Measurements from ENCODE around the gene SP9. TPM values are rescaled to one million over a fixed set of nuclear protein-coding genes. Genes with fewer than 3 reads are reported as not detected.
"Not testable (repeated sequence)": the region's sequence is repeated elsewhere in the genome, so short reads cannot be mapped to it uniquely, and the experiment has no call there.

Gene SP9
- total RNA-seq, 4 donors from 2014 or later = not detected

GRCh38 chr2:174362949-174363348, 28.2 kb downstream of the SP9 start:
- Histone ChIP-seq H3K27ac (no peak overlapping the region), H3K9me3 (peaks cover 0 to 8% (median 0%) of the 10 kb centered on the region in 4 donors), H3K4me1 (no peaks in the 10 kb centered on the region), H3K36me3 (peaks cover 0 to 64% (median 8%) of the 10 kb centered on the region in 3 donors), H3K4me3 (no peak overlapping the region), H3K27me3 (no peaks in the 10 kb centered on the region)
- no peak for TF ChIP-seq EP300 (IDR thresholded peaks at IDR 0.05)
- no peak for TF ChIP-seq POLR2A (IDR thresholded peaks at IDR 0.05)
- TF ChIP-seq CTCF (IDR thresholded peaks at IDR 0.05) = no peak
- WGBS, 2 donors = 91 to 95% methylated on average over 1 of the region's 1 CpG
- no peak for DNase-seq (ENCODE audit: low spot score in 2 of 2)

GRCh38 chr2:174363492-174364225, 28.9 kb downstream of the SP9 start:
- H3K27me3 ChIP-seq; H3K4me3 ChIP-seq; H3K27ac ChIP-seq; H3K9me3 ChIP-seq; H3K4me1 ChIP-seq; DNase-seq (ENCODE audit: low spot score in 2 of 2): not testable (repeated sequence)
- 97 to 98% methylated on average over 6 of the region's 6 CpGs for WGBS, 2 donors
- peaks cover 0 to 71% (median 8%) of the 10 kb centered on the region in 3 donors for H3K36me3 ChIP-seq

- peaks cover 0 to 8% (median 0%) of the 10 kb centered on the region in 4 donors for H3K9me3 ChIP-seq
- H3K4me1 ChIP-seq = no peaks in the 10 kb centered on the region
- no peaks in the 10 kb centered on the region for H3K27me3 ChIP-seq
- H3K27ac ChIP-seq = no peak overlapping the region
- H3K36me3 ChIP-seq = peaks cover 0 to 76% (median 8%) of the 10 kb centered on the region in 3 donors
- WGBS, 2 donors = 95 to 98% methylated on average over 2 of the region's 2 CpGs
- no peak for DNase-seq (ENCODE audit: low spot score in 2 of 2)
- no peak overlapping the region for H3K4me3 ChIP-seq
- TF ChIP-seq EP300 (IDR thresholded peaks at IDR 0.05) = no peak
- no peak for TF ChIP-seq CTCF (IDR thresholded peaks at IDR 0.05)
- TF ChIP-seq POLR2A (IDR thresholded peaks at IDR 0.05) = no peak
Observed at GRCh38 chr2:174364628-174365027, 29.9 kb downstream of the SP9 start.

DNA sequence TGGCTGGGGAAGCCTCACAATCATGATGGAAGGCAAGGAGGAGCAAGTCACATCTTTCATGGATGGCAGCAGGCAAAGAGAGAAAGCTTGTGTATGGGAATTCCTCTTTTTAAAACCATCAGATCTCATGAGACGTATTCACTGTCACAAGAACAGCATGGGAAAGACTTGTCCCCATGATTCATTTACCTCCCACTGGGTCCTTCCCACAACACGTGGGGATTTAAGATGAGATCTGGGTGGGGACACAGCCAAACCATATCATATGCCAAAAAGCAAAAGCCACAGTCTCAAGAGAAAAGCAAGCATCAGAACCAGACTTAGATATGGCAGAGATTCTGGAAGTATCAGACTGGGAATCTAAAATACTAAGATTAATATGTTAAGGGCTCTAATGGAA, 30.8 kb downstream of the SP9 start:
- Histone ChIP-seq H3K27me3 (no peaks in the 10 kb centered on the region), H3K4me1 (no peaks in the 10 kb centered on the region), H3K27ac (no peak overlapping the region), H3K36me3 (peaks cover 0 to 76% (median 8%) of the 10 kb centered on the region in 3 donors), H3K9me3 (peaks cover 0 to 8% (median 0%) of the 10 kb centered on the region in 4 donors), H3K4me3 (no peak overlapping the region)
- WGBS, 2 donors = 90 to 91% methylated on average over 2 of the region's 2 CpGs
- DNase-seq (ENCODE audit: low spot score in 2 of 2) = no peak
- TF ChIP-seq CTCF (IDR thresholded peaks at IDR 0.05) (no peak), EP300 (IDR thresholded peaks at IDR 0.05) (no peak), POLR2A (IDR thresholded peaks at IDR 0.05) (no peak)

- WGBS, 2 donors = 86 to 97% methylated on average over 1 of the region's 1 CpG
- Histone ChIP-seq H3K36me3 (peaks cover 0 to 80% (median 8%) of the 10 kb centered on the region in 3 donors), H3K4me3 (no peak overlapping the region), H3K27ac (no peak overlapping the region), H3K9me3 (peaks cover 0 to 5% (median 0%) of the 10 kb centered on the region in 4 donors), H3K4me1 (no peaks in the 10 kb centered on the region), H3K27me3 (no peaks in the 10 kb centered on the region)
- no peak for DNase-seq (ENCODE audit: low spot score in 2 of 2)
- no peak for TF ChIP-seq POLR2A (IDR thresholded peaks at IDR 0.05)
- TF ChIP-seq EP300 (IDR thresholded peaks at IDR 0.05) = no peak
- TF ChIP-seq CTCF (IDR thresholded peaks at IDR 0.05) = no peak
Observed at GRCh38 chr2:174368691-174369090, 33.9 kb downstream of the SP9 start.

Measured in tibial nerve (tissue), 4 donors.